ENCODE results near the gene SZT2.

The SZT2 gene

DNA sequence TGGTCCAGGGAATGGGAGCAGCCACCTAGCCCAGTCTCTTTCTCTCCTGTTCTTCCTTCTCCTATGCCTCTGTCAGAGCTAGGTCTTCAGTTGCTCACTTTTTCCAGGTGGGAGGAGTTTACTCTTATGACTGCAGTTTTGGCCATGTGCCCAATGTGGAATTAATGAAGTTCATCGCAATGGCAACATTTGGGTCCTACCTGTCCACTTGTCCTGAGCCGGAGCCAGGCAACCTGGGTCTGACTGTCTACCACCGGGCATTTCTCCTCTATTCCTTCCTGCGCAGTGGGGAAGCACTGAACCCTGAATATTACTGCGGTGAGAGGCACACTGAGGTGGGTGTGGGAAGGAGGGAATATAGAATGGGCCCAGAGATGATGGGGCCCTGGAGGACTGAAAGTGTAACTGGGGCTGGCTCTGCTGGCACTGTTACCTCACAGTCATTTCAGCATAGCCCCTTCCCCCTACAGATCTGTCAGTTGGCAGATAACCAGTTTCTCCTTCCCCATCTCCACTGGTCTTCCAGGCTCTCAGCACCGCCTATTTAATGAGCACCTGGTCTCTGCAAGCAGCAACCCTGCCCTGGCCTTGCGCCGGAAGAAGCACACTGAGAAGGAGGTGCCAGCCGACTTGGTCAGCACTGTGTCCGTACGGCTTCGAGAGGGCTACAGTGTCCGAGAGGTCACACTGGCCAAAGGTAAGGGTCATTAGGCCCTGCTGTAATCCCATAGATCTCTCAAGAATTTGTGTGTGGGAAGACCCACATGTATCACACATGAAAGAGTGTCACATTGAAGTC is 30.1 kb downstream of the SZT2 start:
- TF ChIP-seq, protein P1, sequence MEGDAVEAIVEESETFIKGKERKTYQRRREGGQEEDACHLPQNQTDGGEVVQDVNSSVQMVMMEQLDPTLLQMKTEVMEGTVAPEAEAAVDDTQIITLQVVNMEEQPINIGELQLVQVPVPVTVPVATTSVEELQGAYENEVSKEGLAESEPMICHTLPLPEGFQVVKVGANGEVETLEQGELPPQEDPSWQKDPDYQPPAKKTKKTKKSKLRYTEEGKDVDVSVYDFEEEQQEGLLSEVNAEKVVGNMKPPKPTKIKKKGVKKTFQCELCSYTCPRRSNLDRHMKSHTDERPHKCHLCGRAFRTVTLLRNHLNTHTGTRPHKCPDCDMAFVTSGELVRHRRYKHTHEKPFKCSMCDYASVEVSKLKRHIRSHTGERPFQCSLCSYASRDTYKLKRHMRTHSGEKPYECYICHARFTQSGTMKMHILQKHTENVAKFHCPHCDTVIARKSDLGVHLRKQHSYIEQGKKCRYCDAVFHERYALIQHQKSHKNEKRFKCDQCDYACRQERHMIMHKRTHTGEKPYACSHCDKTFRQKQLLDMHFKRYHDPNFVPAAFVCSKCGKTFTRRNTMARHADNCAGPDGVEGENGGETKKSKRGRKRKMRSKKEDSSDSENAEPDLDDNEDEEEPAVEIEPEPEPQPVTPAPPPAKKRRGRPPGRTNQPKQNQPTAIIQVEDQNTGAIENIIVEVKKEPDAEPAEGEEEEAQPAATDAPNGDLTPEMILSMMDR (conservative IDR thresholded peaks at IDR 0.05): no peak
- H3K27ac ChIP-seq: no peak overlapping the region

DNA sequence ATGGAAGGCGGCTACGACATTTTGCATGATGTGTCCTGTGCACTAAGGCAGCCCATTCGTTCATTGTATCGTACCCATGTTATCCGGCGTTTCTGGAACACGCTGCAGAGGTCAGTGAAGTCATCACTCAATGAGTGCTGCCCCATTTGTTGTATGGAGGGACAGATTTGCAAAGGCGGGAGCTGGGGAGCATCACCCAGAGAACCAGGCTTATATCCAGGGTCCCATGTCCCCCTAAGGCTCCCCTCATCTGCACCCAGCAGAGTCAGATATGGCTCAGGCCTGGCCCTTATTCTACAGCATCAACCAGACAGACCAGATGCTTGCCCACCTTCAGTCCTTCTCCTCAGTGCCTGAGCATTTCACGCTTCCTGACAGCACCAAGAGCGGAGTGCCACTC is 31.2 kb downstream of the SZT2 start:
- H3K27ac ChIP-seq: no peak overlapping the region

DNA sequence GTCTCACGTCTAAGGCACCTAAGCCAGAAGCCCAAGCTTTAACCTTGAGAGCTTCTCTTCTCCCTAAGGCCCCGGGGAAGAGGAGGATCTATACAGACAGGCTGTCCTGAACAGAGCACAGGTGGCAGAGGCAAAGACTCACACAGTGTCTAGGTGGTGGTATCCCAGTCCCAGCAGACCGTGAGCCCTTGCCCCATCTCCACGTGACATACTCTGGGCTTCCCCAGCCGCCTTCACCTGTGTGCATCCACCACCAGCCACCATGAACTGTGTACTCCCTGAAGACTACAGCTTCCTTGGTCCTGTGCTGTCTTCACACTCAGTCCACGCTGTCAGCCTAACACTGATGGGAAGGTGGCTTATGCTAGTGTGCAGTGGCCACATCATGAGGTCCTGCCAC is 31.7 kb downstream of the SZT2 start:
- TF ChIP-seq, protein P1 (conservative IDR thresholded peaks at IDR 0.05): no peak
- no peak overlapping the region for H3K27ac ChIP-seq

More for the DNA sequence above, 31.2 kb downstream of the SZT2 start:
- TF ChIP-seq, protein P1 (conservative IDR thresholded peaks at IDR 0.05): no peak

DNA sequence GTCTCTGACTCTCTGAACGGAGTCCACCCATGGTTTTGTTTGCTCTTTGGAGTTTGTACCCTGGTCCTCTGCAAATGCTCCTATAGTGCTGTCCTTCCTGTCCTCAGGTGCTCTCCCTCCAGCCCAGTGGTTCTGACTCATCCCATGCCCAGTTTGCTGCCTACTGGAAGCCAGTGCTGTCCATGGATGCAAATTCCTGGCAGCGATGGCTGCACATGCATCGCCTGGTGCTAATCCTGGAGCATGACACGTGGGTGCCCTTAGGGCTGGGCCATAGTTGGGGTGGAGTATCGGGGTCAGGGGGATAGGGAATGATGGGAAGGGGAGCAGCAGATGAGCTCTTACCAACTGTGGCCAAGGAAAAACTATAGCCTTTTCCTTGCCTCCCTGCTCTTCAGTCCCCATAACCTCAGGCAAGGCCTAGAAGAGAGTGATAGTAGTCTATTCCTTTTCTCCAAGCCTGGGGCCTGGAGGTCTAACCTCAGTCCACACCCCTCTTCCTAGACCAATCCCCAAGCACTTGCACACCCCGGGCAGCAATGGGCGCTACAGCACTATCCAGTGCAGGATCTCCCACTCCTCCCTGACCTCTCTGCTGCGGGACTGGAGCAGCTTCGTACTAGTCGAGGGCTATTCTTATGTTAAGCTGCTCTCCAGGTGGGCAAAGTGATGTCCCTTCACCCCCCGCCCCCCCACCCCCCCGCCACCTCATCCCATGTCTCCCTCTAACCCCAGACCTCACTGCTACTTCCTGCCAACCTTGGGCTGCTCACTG is 32.5 kb downstream of the SZT2 start:
- TF ChIP-seq, protein P1 (conservative IDR thresholded peaks at IDR 0.05): no peak
- H3K27ac ChIP-seq: no peak overlapping the region

DNA sequence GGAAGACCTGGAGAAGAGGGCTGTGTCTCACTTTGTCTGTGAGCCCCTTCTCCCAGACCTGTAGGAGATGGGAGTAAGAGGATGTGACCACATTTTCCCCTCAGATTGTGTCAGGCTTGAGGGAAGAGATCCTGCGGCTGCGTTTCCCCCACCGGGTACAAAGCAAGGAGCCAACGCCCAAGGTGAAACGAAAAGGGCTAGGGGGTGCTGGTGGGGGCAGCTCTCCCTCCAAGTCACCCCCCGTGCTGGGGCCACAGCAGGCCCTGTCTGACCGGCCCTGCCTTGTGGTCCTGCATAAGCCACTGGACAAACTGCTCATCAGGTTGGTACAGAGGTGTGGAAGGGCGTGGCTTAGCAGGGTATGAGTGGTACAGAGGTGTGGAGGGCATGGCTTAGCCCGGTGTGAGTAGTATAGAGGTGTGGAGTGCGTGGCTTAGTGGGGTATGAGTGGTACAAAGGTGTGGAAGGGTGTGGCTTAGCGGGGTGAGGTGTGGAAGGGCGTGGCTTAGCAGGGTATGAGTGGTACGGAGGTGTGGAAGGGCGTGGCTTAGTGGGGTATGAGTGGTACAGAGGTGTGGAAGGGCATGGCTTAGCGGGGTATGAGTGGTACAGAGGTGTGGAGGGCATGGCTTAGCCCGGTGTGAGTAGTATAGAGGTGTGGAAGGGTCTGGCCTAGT is 33.4 kb downstream of the SZT2 start:
- H3K27ac ChIP-seq: no peak overlapping the region
- TF ChIP-seq, protein P1 (conservative IDR thresholded peaks at IDR 0.05): no peak

DNA sequence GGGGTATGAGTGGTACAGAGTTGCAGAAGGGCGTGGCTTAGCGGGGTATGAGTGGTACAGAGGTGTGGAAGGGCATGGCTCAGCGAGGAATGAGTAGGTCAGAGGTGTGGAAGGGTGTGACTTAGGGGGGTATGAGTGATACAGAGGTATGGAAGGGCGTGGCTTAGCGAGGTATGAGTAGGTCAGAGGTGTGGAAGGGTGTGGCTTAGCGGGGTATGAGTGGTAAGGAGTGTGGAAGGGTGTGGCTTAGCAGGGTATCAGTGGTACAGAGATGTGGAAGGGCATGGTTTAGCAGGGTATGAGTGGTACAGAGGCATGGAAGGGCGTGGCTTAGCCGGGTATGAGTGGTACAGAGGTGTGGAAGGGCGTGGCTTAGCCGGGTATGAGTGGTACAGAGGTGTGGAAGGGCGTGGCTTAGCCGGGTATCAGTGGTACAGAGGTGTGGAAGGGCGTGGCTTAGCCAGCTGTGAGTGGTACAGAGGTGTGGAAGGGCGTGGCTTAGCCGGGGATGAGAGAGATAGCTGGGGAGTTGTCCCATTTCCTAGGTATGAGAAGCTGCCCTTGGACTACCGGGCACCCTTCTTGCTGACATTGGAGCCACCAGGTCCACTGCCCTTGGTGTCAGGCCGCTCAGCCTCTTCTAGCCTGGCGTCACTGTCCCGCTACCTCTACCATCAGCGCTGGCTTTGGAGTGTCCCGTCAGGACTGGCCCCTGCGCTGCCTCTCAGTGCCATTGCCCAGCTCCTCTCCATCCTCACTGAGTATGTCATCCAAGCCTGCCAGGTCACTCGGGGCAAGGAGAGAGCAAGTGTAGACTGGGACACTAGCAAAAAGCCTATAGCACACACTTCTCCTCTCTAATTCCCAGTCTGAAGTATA is 34.2 kb downstream of the SZT2 start:
- H3K27ac ChIP-seq: no peak overlapping the region

More for the DNA sequence above, 34.2 kb downstream of the SZT2 start:
- TF ChIP-seq, protein P1 (conservative IDR thresholded peaks at IDR 0.05): no peak

Data from VCaP (cell line).